Ramos (cell line): ENCODE results near the gene NT5DC2.

Source experiments
- in situ Hi-C: fragments of 300-500 bp; cut with MboI; formaldehyde crosslinking; loops from one replicate; pipeline ENCODE4 v1.14.3; 2022; ENCODE audit warnings: low sequenced_read_pairs; ENCODE audit not compliant: unreplicated experiment

The NT5DC2 gene

GRCh38 chr3:52490939-52491526 lies 42.6 kb downstream of the NT5DC2 start:
- in situ Hi-C loops = no loop called here

- in situ Hi-C loops = no loop called here
Observed at GRCh38 chr3:52490035-52490938, 43.4 kb downstream of the NT5DC2 start.

- in situ Hi-C loops = no loop called here
Observed at GRCh38 chr3:52489453-52489852, 44.2 kb downstream of the NT5DC2 start.

- in situ Hi-C loops = no loop called here
Observed at GRCh38 chr3:52488746-52489145, 44.9 kb downstream of the NT5DC2 start.

GRCh38 chr3:52487788-52488691 lies 45.6 kb downstream of the NT5DC2 start:
- in situ Hi-C loops = no loop called here

DNA sequence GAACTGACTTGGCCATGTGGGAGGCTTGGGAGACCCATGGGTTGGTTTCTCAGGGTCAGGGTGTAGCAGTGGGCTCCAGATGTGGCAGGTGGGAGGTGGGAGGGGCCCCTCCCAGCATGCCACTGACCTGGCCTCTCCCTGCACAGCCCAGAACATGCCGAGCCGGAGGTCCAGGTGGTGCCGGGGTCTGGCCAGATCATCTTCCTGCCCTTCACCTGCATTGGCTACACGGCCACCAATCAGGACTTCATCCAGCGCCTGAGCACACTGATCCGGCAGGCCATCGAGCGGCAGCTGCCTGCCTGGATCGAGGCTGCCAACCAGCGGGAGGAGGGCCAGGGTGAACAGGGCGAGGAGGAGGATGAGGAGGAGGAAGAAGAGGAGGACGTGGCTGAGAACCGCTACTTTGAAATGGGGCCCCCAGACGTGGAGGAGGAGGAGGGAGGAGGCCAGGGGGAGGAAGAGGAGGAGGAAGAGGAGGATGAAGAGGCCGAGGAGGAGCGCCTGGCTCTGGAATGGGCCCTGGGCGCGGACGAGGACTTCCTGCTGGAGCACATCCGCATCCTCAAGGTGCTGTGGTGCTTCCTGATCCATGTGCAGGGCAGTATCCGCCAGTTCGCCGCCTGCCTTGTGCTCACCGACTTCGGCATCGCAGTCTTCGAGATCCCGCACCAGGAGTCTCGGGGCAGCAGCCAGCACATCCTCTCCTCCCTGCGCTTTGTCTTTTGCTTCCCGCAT lies 46.4 kb downstream of the NT5DC2 start:
- in situ Hi-C loops = no loop called here

GRCh38 chr3:52484680-52485461 lies 48.8 kb downstream of the NT5DC2 start:
- in situ Hi-C loops = no loop called here

- in situ Hi-C loops = no loop called here
Observed at GRCh38 chr3:52483577-52484381, 49.9 kb downstream of the NT5DC2 start.

- in situ Hi-C loops = no loop called here
Observed at GRCh38 chr3:52483081-52483480, 50.6 kb downstream of the NT5DC2 start.

DNA sequence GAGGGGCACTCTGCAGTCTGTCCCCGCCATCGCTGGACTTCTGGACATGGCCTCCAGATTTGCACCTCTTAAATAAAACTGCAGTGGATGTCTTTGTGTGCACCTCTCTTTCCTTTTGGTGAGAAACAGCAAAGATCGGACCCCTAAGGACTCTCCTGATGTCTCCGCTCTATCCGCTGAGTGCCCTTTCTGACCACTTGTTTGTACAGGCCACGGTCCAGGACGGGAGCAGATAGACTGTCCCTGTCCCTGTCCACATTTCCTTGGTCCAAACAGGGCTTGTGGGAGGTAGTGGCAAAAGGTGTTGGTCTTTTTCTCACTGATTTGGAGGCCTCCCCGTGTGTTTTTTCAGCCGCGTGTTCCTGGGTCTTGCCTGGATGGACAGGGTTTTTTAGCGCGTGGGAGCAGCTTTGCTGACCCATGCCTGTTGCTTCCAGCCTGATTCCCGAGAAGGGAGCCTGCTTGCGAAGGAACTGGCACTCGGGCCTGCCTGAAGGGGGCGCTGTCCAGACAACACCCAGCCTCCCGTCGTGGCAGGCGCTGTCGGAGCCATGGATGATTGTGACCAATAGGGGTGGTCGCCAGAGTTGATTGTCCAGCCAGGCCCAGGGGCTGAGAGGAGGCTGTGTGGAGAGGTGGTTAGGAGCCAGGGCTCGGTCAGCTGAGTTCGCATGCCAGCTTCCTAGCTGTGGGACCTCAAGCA lies 51.7 kb downstream of the NT5DC2 start:
- in situ Hi-C loops = no loop called here

- in situ Hi-C loops = no loop called here
Observed at GRCh38 chr3:52480768-52481715, 52.6 kb downstream of the NT5DC2 start.

DNA sequence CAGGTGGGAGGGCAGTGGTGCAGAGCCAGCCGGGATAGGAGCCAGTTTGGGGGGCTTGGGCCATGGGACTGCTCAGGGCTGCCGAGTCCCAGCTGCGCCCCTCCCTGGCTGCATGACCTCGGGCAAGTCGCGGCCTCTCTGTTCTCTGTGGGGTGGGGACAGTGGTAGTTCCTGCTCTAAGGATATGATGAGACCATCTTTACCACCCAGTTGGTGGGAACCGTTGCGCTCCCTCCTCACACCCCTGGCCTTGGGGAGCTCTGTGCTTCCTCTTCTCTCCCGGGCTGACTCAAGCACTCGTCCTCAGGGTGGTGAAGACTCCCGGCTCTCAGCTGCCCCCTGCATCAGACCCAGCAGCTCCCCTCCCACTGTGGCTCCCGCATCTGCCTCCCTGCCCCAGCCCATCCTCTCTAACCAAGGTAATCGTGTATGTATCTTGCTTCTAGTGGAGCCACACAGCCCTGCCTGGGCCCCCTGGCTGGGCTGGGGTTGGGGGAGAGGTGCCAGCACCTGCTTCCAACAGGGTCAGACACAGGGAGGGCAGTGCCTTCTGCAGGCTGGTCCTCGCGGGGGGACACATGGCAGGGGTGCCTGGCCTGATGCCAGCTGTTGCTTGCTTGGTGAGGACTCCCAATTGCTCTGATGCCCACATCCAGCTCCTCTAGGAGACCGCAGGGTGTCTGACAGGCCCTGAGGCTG lies 53.6 kb downstream of the NT5DC2 start:
- in situ Hi-C loops = no loop called here

DNA sequence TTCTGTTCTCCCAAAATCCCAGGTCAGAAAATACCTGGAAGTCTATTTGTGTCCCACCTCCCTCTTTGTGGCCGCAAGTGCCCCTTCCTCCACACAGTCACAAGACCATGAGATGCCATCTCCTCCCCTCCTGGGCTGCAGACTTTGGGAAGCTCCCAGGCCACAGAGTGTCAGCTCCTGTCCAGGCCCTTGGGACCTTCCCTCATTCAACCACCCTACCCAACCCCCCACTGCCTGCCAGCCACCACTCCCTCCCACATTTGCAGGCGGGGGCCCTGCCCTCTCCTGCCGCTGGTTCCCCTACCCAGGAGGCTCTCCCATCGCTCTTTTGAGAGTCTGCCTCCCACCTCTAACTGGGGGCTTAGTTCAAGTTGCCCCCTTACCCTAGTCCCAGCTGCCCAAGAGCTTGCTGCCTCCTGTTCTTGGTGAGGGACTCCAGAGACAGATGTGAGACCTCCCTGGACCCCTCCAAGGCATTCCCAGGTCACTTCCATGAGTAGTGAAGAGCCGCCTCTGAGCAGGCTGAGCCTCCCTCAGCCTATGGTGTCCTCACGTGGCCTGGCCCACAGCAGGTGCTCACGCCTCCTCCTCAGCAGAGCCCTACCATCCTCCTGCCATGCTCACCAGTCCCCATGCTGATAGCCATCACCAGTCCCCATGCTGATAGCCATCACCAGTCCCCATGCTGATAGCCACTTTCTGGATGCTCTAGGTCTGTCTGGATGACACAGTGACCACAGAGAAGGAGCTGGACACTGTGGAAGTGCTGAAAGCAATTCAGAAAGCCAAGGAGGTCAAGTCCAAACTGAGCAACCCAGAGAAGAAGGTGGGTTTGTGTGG lies 54.4 kb downstream of the NT5DC2 start:
- in situ Hi-C loops = no loop called here

- in situ Hi-C loops = no loop called here
Observed at GRCh38 chr3:52477796-52478095, 55.9 kb downstream of the NT5DC2 start.

DNA sequence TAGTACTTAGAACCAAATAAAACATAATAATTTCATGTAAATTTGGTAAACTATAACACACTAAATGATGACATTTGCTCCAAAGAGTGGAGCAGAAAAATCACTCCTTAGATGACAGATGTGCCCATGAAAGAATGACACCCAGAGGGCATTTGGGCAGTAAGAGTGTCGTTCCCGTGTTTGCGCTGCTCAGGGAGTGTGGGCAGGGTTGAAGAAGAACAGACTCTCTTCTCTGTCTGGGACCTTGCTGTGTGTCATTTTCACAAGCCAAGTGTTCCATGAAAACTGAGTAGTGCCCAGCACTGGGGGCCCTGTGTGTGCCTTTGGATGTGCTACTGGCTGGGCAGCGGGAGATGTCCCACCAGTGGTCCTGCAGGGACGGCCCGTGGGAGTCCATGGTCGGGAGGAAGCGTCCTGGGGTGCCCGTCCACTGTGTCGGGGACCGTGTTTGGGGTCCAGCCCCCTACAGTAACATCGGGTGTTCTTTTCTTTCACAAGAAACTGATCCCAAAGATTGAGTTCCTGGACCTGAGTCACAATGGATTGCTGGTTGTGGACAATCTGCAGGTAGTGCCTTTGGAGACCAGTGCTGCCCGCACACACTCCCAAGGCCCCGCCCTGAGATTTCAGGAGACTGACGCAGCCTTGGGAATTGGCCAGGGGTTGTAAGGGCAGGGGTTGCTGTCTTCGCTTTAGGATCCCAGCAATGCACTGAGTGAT lies 56.4 kb downstream of the NT5DC2 start:
- in situ Hi-C loops = no loop called here
